WTC11 (cell line): ENCODE data around the gene RPS6KA2.

Source experiments
- FOXK1 ChIP-seq: sonication (generic); formaldehyde crosslinking; IDR thresholded peaks from 2 replicates; pipeline ENCODE4 v1.8.0; 2022; ENCODE audit warnings: mild to moderate bottlenecking, moderate library complexity, missing genetic modification reagents
- GTF2I ChIP-seq: fragments of 250-450 bp; sonication (Bioruptor Pico); conservative IDR thresholded peaks from 2 replicates; pipeline ENCODE4 v1.4.0; 2021; ENCODE audit warnings: mild to moderate bottlenecking
- NFYB ChIP-seq: sonication (generic); formaldehyde crosslinking; conservative IDR thresholded peaks from 2 replicates; pipeline ENCODE4 v1.8.0; 2022; ENCODE audit warnings: low read depth, missing genetic modification reagents
- TCF7 ChIP-seq: sonication (generic); formaldehyde crosslinking; IDR thresholded peaks from 2 replicates; pipeline ENCODE4 v1.8.0; 2022; ENCODE audit warnings: mild to moderate bottlenecking, low read depth, missing genetic modification reagents, moderate library complexity
- TF ChIP-seq, protein P1 (sequence below): fragments of 200-600 bp; IDR thresholded peaks from 2 replicates; pipeline ENCODE4 v1.8.0; 2022; ENCODE audit warnings: antibody characterized with exemption
- TF ChIP-seq, protein P2 (sequence below): sonication (generic); formaldehyde crosslinking; IDR thresholded peaks from 2 replicates; pipeline ENCODE4 v1.8.0; 2023; ENCODE audit warnings: missing genetic modification reagents
- TF ChIP-seq, protein P3 (sequence below): sonication (generic); formaldehyde crosslinking; IDR thresholded peaks from 2 replicates; pipeline ENCODE4 v1.8.1; 2023; ENCODE audit warnings: mild to moderate bottlenecking, missing genetic modification reagents

DNA sequence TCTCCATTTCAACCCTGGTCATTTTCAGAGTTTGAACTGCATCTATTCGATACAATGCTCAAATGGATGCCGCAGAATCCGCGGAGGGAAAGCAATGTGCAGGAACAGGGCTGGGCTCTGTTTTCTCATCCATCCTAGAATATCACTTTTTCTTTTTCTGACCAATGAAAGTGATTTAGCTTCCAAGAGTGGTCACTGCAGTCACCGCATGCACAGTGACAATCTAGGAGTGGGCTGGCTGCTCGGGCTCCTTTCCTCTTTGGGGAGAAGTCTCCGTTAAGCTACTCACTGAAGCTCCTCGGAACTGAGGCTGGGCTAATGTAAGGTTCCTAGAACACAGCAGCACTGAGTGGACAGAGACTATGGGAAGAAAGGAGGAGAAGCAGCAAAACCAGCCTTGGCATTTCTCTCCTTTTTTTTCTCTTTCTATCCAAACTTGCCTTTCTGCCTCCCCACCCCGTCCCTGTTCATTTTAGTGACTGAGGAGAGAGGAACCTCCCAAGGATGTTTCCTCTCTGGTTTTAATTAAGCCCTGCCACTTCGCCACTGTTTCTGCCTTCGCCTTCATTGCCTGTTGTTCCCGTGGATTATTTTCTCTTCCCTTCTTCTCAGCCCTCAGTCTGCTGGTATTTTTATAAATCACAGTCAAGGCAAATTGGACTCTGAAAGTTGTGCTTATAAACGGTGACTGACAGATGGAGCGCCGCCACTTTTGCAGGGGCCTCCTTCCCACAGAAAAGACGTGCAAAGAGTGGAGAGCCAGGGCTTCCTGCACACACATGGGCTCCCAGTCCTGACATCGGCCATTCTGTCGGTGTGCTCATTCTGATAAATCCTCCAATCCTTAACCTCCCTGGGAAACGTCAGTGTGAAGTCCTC is 81.7 kb downstream of the RPS6KA2 start:
- TF ChIP-seq GTF2I (no peak), FOXK1 (no peak), NFYB (no peak), TCF7 (CRISPR knock-in tag) (no peak)
- TF ChIP-seq, protein P1, sequence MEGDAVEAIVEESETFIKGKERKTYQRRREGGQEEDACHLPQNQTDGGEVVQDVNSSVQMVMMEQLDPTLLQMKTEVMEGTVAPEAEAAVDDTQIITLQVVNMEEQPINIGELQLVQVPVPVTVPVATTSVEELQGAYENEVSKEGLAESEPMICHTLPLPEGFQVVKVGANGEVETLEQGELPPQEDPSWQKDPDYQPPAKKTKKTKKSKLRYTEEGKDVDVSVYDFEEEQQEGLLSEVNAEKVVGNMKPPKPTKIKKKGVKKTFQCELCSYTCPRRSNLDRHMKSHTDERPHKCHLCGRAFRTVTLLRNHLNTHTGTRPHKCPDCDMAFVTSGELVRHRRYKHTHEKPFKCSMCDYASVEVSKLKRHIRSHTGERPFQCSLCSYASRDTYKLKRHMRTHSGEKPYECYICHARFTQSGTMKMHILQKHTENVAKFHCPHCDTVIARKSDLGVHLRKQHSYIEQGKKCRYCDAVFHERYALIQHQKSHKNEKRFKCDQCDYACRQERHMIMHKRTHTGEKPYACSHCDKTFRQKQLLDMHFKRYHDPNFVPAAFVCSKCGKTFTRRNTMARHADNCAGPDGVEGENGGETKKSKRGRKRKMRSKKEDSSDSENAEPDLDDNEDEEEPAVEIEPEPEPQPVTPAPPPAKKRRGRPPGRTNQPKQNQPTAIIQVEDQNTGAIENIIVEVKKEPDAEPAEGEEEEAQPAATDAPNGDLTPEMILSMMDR: no peak
- TF ChIP-seq, protein P2, sequence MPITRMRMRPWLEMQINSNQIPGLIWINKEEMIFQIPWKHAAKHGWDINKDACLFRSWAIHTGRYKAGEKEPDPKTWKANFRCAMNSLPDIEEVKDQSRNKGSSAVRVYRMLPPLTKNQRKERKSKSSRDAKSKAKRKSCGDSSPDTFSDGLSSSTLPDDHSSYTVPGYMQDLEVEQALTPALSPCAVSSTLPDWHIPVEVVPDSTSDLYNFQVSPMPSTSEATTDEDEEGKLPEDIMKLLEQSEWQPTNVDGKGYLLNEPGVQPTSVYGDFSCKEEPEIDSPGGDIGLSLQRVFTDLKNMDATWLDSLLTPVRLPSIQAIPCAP (CRISPR knock-in tag): no peak
- TF ChIP-seq, protein P3, sequence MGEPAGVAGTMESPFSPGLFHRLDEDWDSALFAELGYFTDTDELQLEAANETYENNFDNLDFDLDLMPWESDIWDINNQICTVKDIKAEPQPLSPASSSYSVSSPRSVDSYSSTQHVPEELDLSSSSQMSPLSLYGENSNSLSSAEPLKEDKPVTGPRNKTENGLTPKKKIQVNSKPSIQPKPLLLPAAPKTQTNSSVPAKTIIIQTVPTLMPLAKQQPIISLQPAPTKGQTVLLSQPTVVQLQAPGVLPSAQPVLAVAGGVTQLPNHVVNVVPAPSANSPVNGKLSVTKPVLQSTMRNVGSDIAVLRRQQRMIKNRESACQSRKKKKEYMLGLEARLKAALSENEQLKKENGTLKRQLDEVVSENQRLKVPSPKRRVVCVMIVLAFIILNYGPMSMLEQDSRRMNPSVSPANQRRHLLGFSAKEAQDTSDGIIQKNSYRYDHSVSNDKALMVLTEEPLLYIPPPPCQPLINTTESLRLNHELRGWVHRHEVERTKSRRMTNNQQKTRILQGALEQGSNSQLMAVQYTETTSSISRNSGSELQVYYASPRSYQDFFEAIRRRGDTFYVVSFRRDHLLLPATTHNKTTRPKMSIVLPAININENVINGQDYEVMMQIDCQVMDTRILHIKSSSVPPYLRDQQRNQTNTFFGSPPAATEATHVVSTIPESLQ (CRISPR knock-in tag): no peak
